ENCODE results near the gene LCN15. TPM values are rescaled to one million over a fixed set of nuclear protein-coding genes. Genes with fewer than 3 reads are reported as not detected.

The LCN15 gene
- total RNA-seq, 1 experiment from 2014 or later = not detected

GRCh38 chr9:136728080-136728547, 36.2 kb downstream of the LCN15 start:
- H3K9me3 Mint-ChIP-seq (ENCODE audit: low read depth, unreplicated experiment) = no peaks in the 10 kb centered on the region
- DNase-seq = peak; percentile 87
- peaks cover 58% of the 10 kb centered on the region for H3K36me3 Mint-ChIP-seq (ENCODE audit: insufficient read depth, unreplicated experiment)
- H3K4me3 Mint-ChIP-seq (ENCODE audit: low read depth, unreplicated experiment) = peak overlapping the region; percentile 81
- TF ChIP-seq, protein P1, sequence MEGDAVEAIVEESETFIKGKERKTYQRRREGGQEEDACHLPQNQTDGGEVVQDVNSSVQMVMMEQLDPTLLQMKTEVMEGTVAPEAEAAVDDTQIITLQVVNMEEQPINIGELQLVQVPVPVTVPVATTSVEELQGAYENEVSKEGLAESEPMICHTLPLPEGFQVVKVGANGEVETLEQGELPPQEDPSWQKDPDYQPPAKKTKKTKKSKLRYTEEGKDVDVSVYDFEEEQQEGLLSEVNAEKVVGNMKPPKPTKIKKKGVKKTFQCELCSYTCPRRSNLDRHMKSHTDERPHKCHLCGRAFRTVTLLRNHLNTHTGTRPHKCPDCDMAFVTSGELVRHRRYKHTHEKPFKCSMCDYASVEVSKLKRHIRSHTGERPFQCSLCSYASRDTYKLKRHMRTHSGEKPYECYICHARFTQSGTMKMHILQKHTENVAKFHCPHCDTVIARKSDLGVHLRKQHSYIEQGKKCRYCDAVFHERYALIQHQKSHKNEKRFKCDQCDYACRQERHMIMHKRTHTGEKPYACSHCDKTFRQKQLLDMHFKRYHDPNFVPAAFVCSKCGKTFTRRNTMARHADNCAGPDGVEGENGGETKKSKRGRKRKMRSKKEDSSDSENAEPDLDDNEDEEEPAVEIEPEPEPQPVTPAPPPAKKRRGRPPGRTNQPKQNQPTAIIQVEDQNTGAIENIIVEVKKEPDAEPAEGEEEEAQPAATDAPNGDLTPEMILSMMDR (IDR thresholded peaks at IDR 0.05; ENCODE audit: unreplicated experiment) = peak; percentile 72
- peak overlapping the region; percentile 70 for H3K27ac Mint-ChIP-seq (ENCODE audit: unreplicated experiment)
- H3K4me1 Mint-ChIP-seq (ENCODE audit: low read depth, unreplicated experiment) = peaks cover 10% of the 10 kb centered on the region
- BruUV-seq (replicated peaks) = no TSS peak
- CTCF ChIA-PET = interaction anchor here (1.4 kb wide), 1 partner anchor 10 kb away, joined by 3 read pairs; no protein-coding TSS in a partner anchor
- intact Hi-C loops (cut with micrococcal nuclease; ENCODE audit: unreplicated experiment) = no loop called here
- H3K27me3 Mint-ChIP-seq (ENCODE audit: unreplicated experiment) = no peaks in the 10 kb centered on the region

- intact Hi-C loops (cut with micrococcal nuclease; ENCODE audit: unreplicated experiment) = no loop called here
- no peaks in the 10 kb centered on the region for H3K27me3 Mint-ChIP-seq (ENCODE audit: unreplicated experiment)
- CTCF ChIA-PET = interaction anchor here (0.6 to 1.6 kb wide), 3 partner anchors 19 to 401 kb away, joined by 4 to 6 read pairs (median 4); no protein-coding TSS in a partner anchor
- DNase-seq = no peak
- H3K4me3 Mint-ChIP-seq (ENCODE audit: low read depth, unreplicated experiment) = peak overlapping the region; percentile 81
- no TSS peak for BruUV-seq (replicated peaks)
- TF ChIP-seq, protein P1 (IDR thresholded peaks at IDR 0.05; ENCODE audit: unreplicated experiment) = peak; percentile 28
- peaks cover 10% of the 10 kb centered on the region for H3K4me1 Mint-ChIP-seq (ENCODE audit: low read depth, unreplicated experiment)
- peaks cover 59% of the 10 kb centered on the region for H3K36me3 Mint-ChIP-seq (ENCODE audit: insufficient read depth, unreplicated experiment)
- peak overlapping the region; percentile 93 for H3K27ac Mint-ChIP-seq (ENCODE audit: unreplicated experiment)
- H3K9me3 Mint-ChIP-seq (ENCODE audit: low read depth, unreplicated experiment) = no peaks in the 10 kb centered on the region
These were observed 37.6 kb downstream of the LCN15 start for GRCh38 chr9:136726631-136727191.

DNA sequence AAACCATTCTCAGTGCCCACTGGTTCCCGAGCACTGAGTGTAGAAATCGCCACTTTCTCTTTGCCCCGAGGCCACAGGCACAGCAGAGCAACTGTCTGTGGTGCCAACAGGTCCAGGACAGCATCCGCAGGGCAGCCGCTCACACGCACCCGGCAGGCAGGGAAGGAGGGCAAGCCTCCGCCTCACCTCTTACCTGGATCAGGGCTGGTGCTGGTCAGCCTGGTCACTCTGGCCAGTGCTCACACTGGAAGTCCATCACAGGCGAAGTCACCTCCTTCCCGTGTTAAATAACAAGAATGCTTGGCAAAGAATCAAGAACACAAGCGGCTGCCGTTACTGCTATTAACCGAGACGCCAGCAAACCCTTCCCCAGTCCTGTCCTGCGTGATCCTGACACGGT, 38.2 kb downstream of the LCN15 start:
- Mint-ChIP-seq H3K4me1 (ENCODE audit: low read depth, unreplicated experiment) (peaks cover 10% of the 10 kb centered on the region), H3K9me3 (ENCODE audit: low read depth, unreplicated experiment) (no peaks in the 10 kb centered on the region), H3K4me3 (ENCODE audit: low read depth, unreplicated experiment) (peak overlapping the region; percentile 81), H3K27ac (ENCODE audit: unreplicated experiment) (peak overlapping the region; percentile 93), H3K27me3 (ENCODE audit: unreplicated experiment) (no peaks in the 10 kb centered on the region), H3K36me3 (ENCODE audit: insufficient read depth, unreplicated experiment) (peaks cover 64% of the 10 kb centered on the region)
- TF ChIP-seq, protein P1 (IDR thresholded peaks at IDR 0.05; ENCODE audit: unreplicated experiment) = no peak
- intact Hi-C loops (cut with micrococcal nuclease; ENCODE audit: unreplicated experiment) = no loop called here
- no TSS peak for BruUV-seq (replicated peaks)
- CTCF ChIA-PET = interaction anchor here (1.6 kb wide), 1 partner anchor 25 kb away, joined by 6 read pairs; no protein-coding TSS in a partner anchor
- DNase-seq = no peak

DNA sequence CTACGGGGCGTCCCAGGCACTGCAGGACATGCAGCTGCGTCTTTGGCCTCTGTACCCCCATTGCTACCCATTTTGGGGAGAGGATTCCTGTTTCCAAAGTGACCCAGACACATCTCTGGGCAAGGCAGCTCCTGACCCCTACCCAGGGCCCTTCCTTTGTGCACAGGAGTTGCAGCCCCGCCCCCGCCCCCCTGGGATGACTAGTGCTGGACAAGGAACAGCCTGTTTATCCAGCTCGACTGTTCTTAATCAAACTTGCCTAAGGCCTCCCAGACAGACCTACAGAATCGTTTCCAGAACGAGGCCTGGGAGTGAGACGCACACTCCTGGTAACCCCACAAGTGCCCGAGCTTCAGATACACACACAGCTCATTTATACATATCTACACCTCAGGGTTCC, 38.7 kb downstream of the LCN15 start:
- intact Hi-C loops (cut with micrococcal nuclease; ENCODE audit: unreplicated experiment) = no loop called here
- no peak overlapping the region for H3K27ac Mint-ChIP-seq (ENCODE audit: unreplicated experiment)

More for the DNA sequence above, 38.7 kb downstream of the LCN15 start:
- no TSS peak for BruUV-seq (replicated peaks)
- H3K36me3 Mint-ChIP-seq (ENCODE audit: insufficient read depth, unreplicated experiment) = peaks cover 67% of the 10 kb centered on the region
- CTCF ChIA-PET = no interaction called here
- no peaks in the 10 kb centered on the region for H3K27me3 Mint-ChIP-seq (ENCODE audit: unreplicated experiment)
- H3K9me3 Mint-ChIP-seq (ENCODE audit: low read depth, unreplicated experiment) = no peaks in the 10 kb centered on the region
- H3K4me3 Mint-ChIP-seq (ENCODE audit: low read depth, unreplicated experiment) = no peak overlapping the region
- DNase-seq = no peak
- TF ChIP-seq, protein P1 (IDR thresholded peaks at IDR 0.05; ENCODE audit: unreplicated experiment) = no peak
- peaks cover 10% of the 10 kb centered on the region for H3K4me1 Mint-ChIP-seq (ENCODE audit: low read depth, unreplicated experiment)
